Upper lobe of left lung (tissue), 4 donors: ENCODE results near the gene EDARADD.

Source experiments
- CTCF ChIP-seq, 6 experiments: fragments of 450-650 bp in 4 of 6; fragments of 200-600 bp in 2 of 6; sonication (generic) in 2 of 6; IDR thresholded peaks; one replicate each; pipeline ENCODE4 v1.5.1; 2016 to 2019; ENCODE audit warnings: antibody characterized with exemption in 6 of 6
- POLR2AphosphoS5 ChIP-seq, 2 donors: sonication (generic); formaldehyde crosslinking; IDR thresholded peaks; one replicate each; pipeline ENCODE4 v1.5.1; 2017; ENCODE audit warnings: antibody characterized with exemption in 2 of 2

GRCh38 chr1:236492378-236492777 is 98.3 kb downstream of the EDARADD start:
- TF ChIP-seq CTCF (IDR thresholded peaks at IDR 0.05) (no peak), POLR2AphosphoS5 (IDR thresholded peaks at IDR 0.05) (no peak)
